Osteoblast (primary cell): ENCODE results near the gene GREB1. TPM values are rescaled to one million over a fixed set of nuclear protein-coding genes. Genes with fewer than 3 reads are reported as not detected.

Experiments
- DNase-seq: peaks from one replicate; pipeline ENCODE4 v3.0.0; 2011; ENCODE audit warnings: low spot score, mixed read lengths; ENCODE audit not compliant: insufficient read length; ENCODE audit errors: missing footprints
- H2AFZ ChIP-seq: 2 replicates; pipeline ENCODE4 v1.6.0; 2011; ENCODE audit warnings: mild to moderate bottlenecking, low read length
- H3K27ac ChIP-seq: 2 replicates; pipeline ENCODE4 v1.5.1; 2011; ENCODE audit warnings: mild to moderate bottlenecking, low read depth, low read length, moderate library complexity
- H3K27me3 ChIP-seq: 2 replicates; pipeline ENCODE4 v1.6.0; 2012; ENCODE audit warnings: mild to moderate bottlenecking, control low read depth, inconsistent platforms, low read length, moderate library complexity; ENCODE audit not compliant: insufficient read depth
- H3K36me3 ChIP-seq: 2 replicates; pipeline ENCODE4 v1.5.1; 2011; ENCODE audit warnings: mild to moderate bottlenecking, low read length, control low read depth, moderate library complexity; ENCODE audit not compliant: insufficient read depth
- H3K4me1 ChIP-seq: 2 replicates; pipeline ENCODE4 v1.5.1; 2011; ENCODE audit warnings: mild to moderate bottlenecking, low read length, control low read depth, moderate library complexity; ENCODE audit not compliant: insufficient read depth
- H3K4me2 ChIP-seq: 2 replicates; pipeline ENCODE4 v1.6.0; 2011; ENCODE audit warnings: mild to moderate bottlenecking, low read length; ENCODE audit not compliant: insufficient read depth
- H3K4me3 ChIP-seq: fragments of 200-600 bp; sonication (generic); 3 replicates; pipeline ENCODE4 v1.5.1; 2012; ENCODE audit warnings: mild to moderate bottlenecking, low read length, inconsistent platforms; ENCODE audit not compliant: insufficient read depth
- H3K79me2 ChIP-seq: 2 replicates; pipeline ENCODE4 v1.6.0; 2012; ENCODE audit warnings: mild to moderate bottlenecking, low read length, control low read depth, inconsistent platforms; ENCODE audit not compliant: insufficient read depth
- H3K9me3 ChIP-seq: 2 replicates; pipeline ENCODE4 v1.5.1; 2011; ENCODE audit warnings: low read depth, low read length, control low read depth
- H4K20me1 ChIP-seq: 2 replicates; pipeline ENCODE4 v1.6.0; 2012; ENCODE audit warnings: mild to moderate bottlenecking, low read length, control low read depth; ENCODE audit not compliant: insufficient read depth
- total RNA-seq: library from RNA; depleted of rRNA; stranded (reverse); fragments of >200 nt; gene quantifications from 2 replicates; pipeline ENCODE4 v1.2.3, GENCODE V29; 2012
- TF ChIP-seq, protein P1 (sequence below): IDR thresholded peaks from 2 replicates; pipeline ENCODE4 v1.5.1; 2011; ENCODE audit warnings: mild to moderate bottlenecking, low read depth, low read length, moderate library complexity; ENCODE audit errors: extremely low read depth

Gene GREB1
- total RNA-seq, 1 donor = 1.1 TPM

DNA sequence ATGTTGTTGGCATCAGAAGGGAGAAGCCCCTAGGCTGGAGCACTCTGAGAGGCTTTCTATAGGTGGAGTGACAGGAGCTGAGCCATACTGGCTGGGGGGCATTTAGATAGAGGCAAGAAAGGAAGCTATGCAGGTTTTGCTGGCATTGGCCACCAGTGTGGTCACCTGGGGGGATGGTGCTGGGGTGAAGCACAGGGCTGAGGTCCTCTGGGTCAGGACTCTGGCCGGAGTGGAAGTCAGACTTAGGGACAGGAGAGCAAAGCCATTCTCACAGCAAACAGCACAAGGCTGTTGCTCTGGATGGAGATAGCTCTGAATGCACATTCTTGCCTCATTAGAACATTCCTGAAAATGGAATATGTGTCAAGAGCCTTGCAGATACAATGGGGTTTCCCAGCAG, 88.8 kb downstream of the GREB1 start:
- Histone ChIP-seq H3K27me3 (peaks cover 3% of the 10 kb centered on the region), H3K4me3 (no peak overlapping the region)
- TF ChIP-seq, protein P1, sequence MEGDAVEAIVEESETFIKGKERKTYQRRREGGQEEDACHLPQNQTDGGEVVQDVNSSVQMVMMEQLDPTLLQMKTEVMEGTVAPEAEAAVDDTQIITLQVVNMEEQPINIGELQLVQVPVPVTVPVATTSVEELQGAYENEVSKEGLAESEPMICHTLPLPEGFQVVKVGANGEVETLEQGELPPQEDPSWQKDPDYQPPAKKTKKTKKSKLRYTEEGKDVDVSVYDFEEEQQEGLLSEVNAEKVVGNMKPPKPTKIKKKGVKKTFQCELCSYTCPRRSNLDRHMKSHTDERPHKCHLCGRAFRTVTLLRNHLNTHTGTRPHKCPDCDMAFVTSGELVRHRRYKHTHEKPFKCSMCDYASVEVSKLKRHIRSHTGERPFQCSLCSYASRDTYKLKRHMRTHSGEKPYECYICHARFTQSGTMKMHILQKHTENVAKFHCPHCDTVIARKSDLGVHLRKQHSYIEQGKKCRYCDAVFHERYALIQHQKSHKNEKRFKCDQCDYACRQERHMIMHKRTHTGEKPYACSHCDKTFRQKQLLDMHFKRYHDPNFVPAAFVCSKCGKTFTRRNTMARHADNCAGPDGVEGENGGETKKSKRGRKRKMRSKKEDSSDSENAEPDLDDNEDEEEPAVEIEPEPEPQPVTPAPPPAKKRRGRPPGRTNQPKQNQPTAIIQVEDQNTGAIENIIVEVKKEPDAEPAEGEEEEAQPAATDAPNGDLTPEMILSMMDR = no peak

DNA sequence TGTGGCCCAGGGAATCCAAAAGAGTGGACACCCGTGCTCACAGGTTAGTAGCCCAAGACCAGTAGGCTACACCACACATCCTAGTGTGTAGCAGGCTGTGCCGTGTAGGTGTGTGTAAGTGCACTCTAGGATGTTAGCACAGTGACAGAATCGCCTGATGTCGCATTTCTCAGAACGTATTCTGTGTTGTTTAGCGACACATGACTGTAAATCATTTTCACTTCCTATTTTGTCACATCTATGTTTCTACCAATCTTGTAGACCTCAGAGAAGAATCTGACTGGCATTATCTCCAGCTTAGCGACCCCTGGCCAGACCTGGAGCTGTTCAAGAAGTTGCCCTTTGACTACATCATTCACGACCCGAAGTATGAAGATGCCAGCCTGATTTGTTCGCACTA, 91.0 kb downstream of the GREB1 start:
- TF ChIP-seq, protein P1 = no peak
- Histone ChIP-seq H2AFZ (no peak overlapping the region), H3K4me1 (no peaks in the 10 kb centered on the region), H4K20me1 (no peaks in the 10 kb centered on the region), H3K4me3 (no peak overlapping the region), H3K4me2 (no peak overlapping the region), H3K9me3 (peaks cover 3% of the 10 kb centered on the region), H3K79me2 (no peaks in the 10 kb centered on the region), H3K36me3 (no peaks in the 10 kb centered on the region), H3K27ac (no peak overlapping the region), H3K27me3 (peaks cover 3% of the 10 kb centered on the region)
- DNase-seq = no peak

More for the DNA sequence above, 88.8 kb downstream of the GREB1 start:
- Histone ChIP-seq H3K79me2 (no peaks in the 10 kb centered on the region), H3K27ac (no peak overlapping the region), H3K4me1 (no peaks in the 10 kb centered on the region), H2AFZ (no peak overlapping the region), H3K4me2 (no peak overlapping the region), H3K9me3 (peaks cover 3% of the 10 kb centered on the region), H3K36me3 (no peaks in the 10 kb centered on the region), H4K20me1 (no peaks in the 10 kb centered on the region)
- DNase-seq = no peak

DNA sequence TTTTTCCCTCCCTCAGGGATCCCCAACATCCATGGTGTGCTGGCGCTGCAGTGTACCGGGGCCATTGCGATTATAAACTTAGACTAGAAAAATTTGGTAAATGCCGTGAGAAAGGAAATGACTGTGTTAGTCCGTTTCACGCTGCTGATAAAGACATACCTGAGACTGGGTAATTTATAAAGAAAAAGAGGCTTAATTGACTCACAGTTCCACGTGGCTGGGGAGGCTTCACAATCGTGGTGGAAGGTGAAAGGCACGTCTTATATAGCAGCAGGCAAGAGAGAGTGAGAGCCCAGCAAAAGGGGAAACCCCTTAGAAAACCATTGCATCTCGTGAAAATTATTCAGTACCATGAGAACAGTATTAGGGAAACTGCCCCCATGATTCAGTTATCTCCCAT, 91.8 kb downstream of the GREB1 start:
- Histone ChIP-seq H3K27me3 (peaks cover 3% of the 10 kb centered on the region), H3K79me2 (no peaks in the 10 kb centered on the region), H3K9me3 (peaks cover 3% of the 10 kb centered on the region)

DNA sequence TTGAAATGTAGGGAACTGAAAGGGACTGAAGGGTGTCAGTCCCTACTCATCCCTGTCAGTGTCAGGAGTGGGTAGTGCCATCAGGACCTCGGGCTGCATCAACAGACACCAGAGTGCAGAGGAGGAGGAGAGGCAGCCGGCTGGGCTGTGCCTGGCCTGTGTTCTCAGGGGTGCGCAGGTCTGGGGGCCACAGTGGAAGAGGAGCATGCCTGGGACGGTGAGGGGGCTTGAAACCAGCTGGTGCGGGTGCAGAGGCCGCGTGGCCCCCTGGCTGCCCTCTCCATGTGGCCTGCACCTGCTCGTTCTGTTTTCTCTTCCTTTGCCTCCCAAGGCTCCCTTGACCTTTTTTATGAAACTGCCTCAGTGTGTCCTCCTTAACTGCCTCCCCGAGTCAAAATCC, 94.8 kb downstream of the GREB1 start:
- TF ChIP-seq, protein P1 = no peak
- Histone ChIP-seq H4K20me1 (no peaks in the 10 kb centered on the region), H3K36me3 (no peaks in the 10 kb centered on the region), H3K4me2 (no peak overlapping the region), H3K27me3 (no peaks in the 10 kb centered on the region), H3K79me2 (no peaks in the 10 kb centered on the region), H3K4me1 (no peaks in the 10 kb centered on the region), H3K9me3 (peaks cover 3% of the 10 kb centered on the region), H3K27ac (no peak overlapping the region), H3K4me3 (no peak overlapping the region), H2AFZ (no peak overlapping the region)
- DNase-seq = no peak

More for the DNA sequence above, 91.8 kb downstream of the GREB1 start:
- no peak overlapping the region for H2AFZ ChIP-seq
- H3K4me3 ChIP-seq = no peak overlapping the region
- H3K27ac ChIP-seq = no peak overlapping the region
- no peaks in the 10 kb centered on the region for H3K36me3 ChIP-seq
- no peaks in the 10 kb centered on the region for H4K20me1 ChIP-seq
- no peak overlapping the region for H3K4me2 ChIP-seq
- no peak for DNase-seq
- TF ChIP-seq, protein P1 = no peak
- no peaks in the 10 kb centered on the region for H3K4me1 ChIP-seq
